SK-N-SH treated with all-trans-retinoic acid at 6 μM for 48 hours (cell line): Measurements from ENCODE around the gene ZNF384.

Source experiments
- ATAC-seq: fragments of 200-7000 bp; cut with Tn5 transposase; 3 replicates; pipeline ENCODE4 v1.9.1; 2020; ENCODE audit warnings: mild to moderate bottlenecking, moderate library complexity
- ARNTL ChIP-seq: fragments of 450-650 bp; formaldehyde crosslinking; IDR thresholded peaks from 2 replicates; pipeline ENCODE4 v1.5.0; 2020; ENCODE audit warnings: low read depth, mild to moderate bottlenecking, moderate library complexity, borderline replicate concordance
- BACH2 ChIP-seq: fragments of 250-450 bp; sonication (Bioruptor Pico); IDR thresholded peaks from 2 replicates; pipeline ENCODE4 v1.9.0; 2021; ENCODE audit warnings: mild to moderate bottlenecking, borderline replicate concordance
- CSDC2 ChIP-seq: fragments of 250-450 bp; sonication (Bioruptor Pico); IDR thresholded peaks from 2 replicates; pipeline ENCODE4 v1.5.0; 2020; ENCODE audit warnings: mild to moderate bottlenecking, moderate library complexity
- ESRRG ChIP-seq: fragments of 250-450 bp; sonication (Bioruptor Pico); IDR thresholded peaks from 2 replicates; pipeline ENCODE4 v1.6.1; 2021; ENCODE audit warnings: mild to moderate bottlenecking
- GLIS3 ChIP-seq: fragments of 250-450 bp; sonication (Bioruptor Pico); IDR thresholded peaks from 2 replicates; pipeline ENCODE4 v1.5.0; 2020; ENCODE audit warnings: mild to moderate bottlenecking, moderate library complexity
- ISL1 ChIP-seq: fragments of 250-450 bp; sonication (Bioruptor Pico); IDR thresholded peaks from 2 replicates; pipeline ENCODE4 v2.1.2; 2022; ENCODE audit warnings: mild to moderate bottlenecking, moderate library complexity
- OSR1 ChIP-seq: fragments of 250-450 bp; sonication (Bioruptor Pico); IDR thresholded peaks from 2 replicates; pipeline ENCODE4 v1.8.0; 2022; ENCODE audit warnings: moderate library complexity, mild to moderate bottlenecking, inconsistent platforms
- PATZ1 ChIP-seq: fragments of 250-450 bp; sonication (Bioruptor Pico); IDR thresholded peaks from 2 replicates; pipeline ENCODE4 v1.8.0; 2020; ENCODE audit warnings: mild to moderate bottlenecking, moderate library complexity, borderline replicate concordance
- PPARA ChIP-seq: fragments of 250-450 bp; sonication (Bioruptor Pico); IDR thresholded peaks from 2 replicates; pipeline ENCODE4 v1.5.0; 2020; ENCODE audit warnings: mild to moderate bottlenecking, borderline replicate concordance
- RARB ChIP-seq: fragments of 250-450 bp; sonication (Bioruptor Pico); IDR thresholded peaks from 2 replicates; pipeline ENCODE4 v1.8.0; 2021; ENCODE audit warnings: mild to moderate bottlenecking, moderate library complexity
- SNAI2 ChIP-seq: fragments of 250-450 bp; sonication (Bioruptor Pico); IDR thresholded peaks from 2 replicates; pipeline ENCODE4 v1.5.0; 2020; ENCODE audit warnings: mild to moderate bottlenecking, moderate library complexity
- TCF4 ChIP-seq: fragments of 250-450 bp; sonication (Bioruptor Pico); IDR thresholded peaks from 2 replicates; pipeline ENCODE4 v1.8.0; 2021; ENCODE audit warnings: mild to moderate bottlenecking, moderate library complexity, borderline replicate concordance
- TOX ChIP-seq: fragments of 250-450 bp; sonication (Bioruptor Pico); IDR thresholded peaks from 2 replicates; pipeline ENCODE4 v1.8.0; 2021; ENCODE audit warnings: mild to moderate bottlenecking, moderate library complexity, borderline replicate concordance
- ZC3H10 ChIP-seq: fragments of 250-450 bp; sonication (Bioruptor Pico); IDR thresholded peaks from 2 replicates; pipeline ENCODE4 v1.5.1; 2021; ENCODE audit warnings: mild to moderate bottlenecking, moderate library complexity
- ZFP3 ChIP-seq: fragments of 250-450 bp; sonication (Bioruptor Pico); IDR thresholded peaks from 2 replicates; pipeline ENCODE4 v1.5.0; 2020; ENCODE audit warnings: mild to moderate bottlenecking, moderate library complexity
- ZFP30 ChIP-seq: fragments of 450-650 bp; formaldehyde crosslinking; IDR thresholded peaks from 2 replicates; pipeline ENCODE4 v1.5.0; 2022; ENCODE audit warnings: mild to moderate bottlenecking, moderate library complexity
- ZNF565 ChIP-seq: fragments of 450-650 bp; formaldehyde crosslinking; conservative IDR thresholded peaks from 2 replicates; pipeline ENCODE4 v1.5.0; 2020; ENCODE audit warnings: low read depth, mild to moderate bottlenecking, moderate library complexity
- ZNF70 ChIP-seq: fragments of 450-650 bp; formaldehyde crosslinking; IDR thresholded peaks from 2 replicates; pipeline ENCODE4 v1.5.0; 2020; ENCODE audit warnings: mild to moderate bottlenecking, moderate library complexity
- ZNF8 ChIP-seq: fragments of 450-650 bp; formaldehyde crosslinking; IDR thresholded peaks from 2 replicates; pipeline ENCODE4 v1.5.0; 2020; ENCODE audit warnings: mild to moderate bottlenecking, moderate library complexity
- TF ChIP-seq, protein P1 (sequence below): fragments of 250-450 bp; sonication (Bioruptor Pico); IDR thresholded peaks from 2 replicates; pipeline ENCODE4 v1.8.0; 2021; ENCODE audit warnings: low read depth, mild to moderate bottlenecking, moderate library complexity, borderline replicate concordance
- TF ChIP-seq, protein P2 (sequence below): fragments of 250-450 bp; sonication (Bioruptor Pico); IDR thresholded peaks from 2 replicates; pipeline ENCODE4 v1.5.1; 2021; ENCODE audit warnings: mild to moderate bottlenecking, moderate library complexity
- TF ChIP-seq, protein P3 (sequence below): fragments of 250-450 bp; sonication (Bioruptor Pico); IDR thresholded peaks from 2 replicates; pipeline ENCODE4 v1.5.0; 2020; ENCODE audit warnings: mild to moderate bottlenecking, moderate library complexity
- TF ChIP-seq, protein P4 (sequence below): fragments of 250-450 bp; sonication (Bioruptor Pico); IDR thresholded peaks from 2 replicates; pipeline ENCODE4 v1.5.1; 2020; ENCODE audit warnings: low read depth, mild to moderate bottlenecking, moderate library complexity

ZNF384 gene

GRCh38 chr12:6725350-6725749 lies 36.2 kb upstream of the ZNF384 start:
- ATAC-seq = no peak
- TF ChIP-seq ZC3H10 (CRISPR knock-in tag) = no peak
- TF ChIP-seq ESRRG = no peak
- TF ChIP-seq ZNF8 (CRISPR knock-in tag) = no peak

DNA sequence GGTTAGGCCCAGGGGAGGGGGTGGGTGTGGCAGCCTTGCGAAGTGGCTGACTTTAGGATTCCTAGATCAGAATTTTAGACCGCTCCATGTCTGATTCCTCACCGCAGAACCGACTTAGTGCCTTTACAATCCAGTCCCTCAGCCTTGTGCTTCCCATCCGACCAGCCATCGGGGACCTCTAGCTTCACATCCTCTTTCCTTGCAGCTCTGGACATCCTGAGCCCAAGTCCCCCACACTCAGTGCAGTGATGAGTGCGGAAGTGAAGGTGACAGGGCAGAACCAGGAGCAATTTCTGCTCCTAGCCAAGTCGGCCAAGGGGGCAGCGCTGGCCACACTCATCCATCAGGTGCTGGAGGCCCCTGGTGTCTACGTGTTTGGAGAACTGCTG lies 35.2 kb upstream of the ZNF384 start:
- TF ChIP-seq ARNTL (CRISPR knock-in tag) = no peak
- TF ChIP-seq, protein P1, sequence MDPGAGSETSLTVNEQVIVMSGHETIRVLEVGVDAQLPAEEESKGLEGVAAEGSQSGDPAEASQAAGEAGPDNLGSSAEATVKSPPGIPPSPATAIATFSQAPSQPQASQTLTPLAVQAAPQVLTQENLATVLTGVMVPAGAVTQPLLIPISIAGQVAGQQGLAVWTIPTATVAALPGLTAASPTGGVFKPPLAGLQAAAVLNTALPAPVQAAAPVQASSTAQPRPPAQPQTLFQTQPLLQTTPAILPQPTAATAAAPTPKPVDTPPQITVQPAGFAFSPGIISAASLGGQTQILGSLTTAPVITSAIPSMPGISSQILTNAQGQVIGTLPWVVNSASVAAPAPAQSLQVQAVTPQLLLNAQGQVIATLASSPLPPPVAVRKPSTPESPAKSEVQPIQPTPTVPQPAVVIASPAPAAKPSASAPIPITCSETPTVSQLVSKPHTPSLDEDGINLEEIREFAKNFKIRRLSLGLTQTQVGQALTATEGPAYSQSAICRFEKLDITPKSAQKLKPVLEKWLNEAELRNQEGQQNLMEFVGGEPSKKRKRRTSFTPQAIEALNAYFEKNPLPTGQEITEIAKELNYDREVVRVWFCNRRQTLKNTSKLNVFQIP = no peak
- no peak for TF ChIP-seq ZNF565 (CRISPR knock-in tag)
- no peak for TF ChIP-seq ZFP3
- TF ChIP-seq ZNF8 (CRISPR knock-in tag) = no peak
- TF ChIP-seq ISL1 = no peak
- TF ChIP-seq, protein P2, sequence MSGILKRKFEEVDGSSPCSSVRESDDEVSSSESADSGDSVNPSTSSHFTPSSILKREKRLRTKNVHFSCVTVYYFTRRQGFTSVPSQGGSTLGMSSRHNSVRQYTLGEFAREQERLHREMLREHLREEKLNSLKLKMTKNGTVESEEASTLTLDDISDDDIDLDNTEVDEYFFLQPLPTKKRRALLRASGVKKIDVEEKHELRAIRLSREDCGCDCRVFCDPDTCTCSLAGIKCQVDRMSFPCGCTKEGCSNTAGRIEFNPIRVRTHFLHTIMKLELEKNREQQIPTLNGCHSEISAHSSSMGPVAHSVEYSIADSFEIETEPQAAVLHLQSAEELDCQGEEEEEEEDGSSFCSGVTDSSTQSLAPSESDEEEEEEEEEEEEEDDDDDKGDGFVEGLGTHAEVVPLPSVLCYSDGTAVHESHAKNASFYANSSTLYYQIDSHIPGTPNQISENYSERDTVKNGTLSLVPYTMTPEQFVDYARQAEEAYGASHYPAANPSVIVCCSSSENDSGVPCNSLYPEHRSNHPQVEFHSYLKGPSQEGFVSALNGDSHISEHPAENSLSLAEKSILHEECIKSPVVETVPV = no peak
- ATAC-seq = peak; percentile 43

- peak; percentile 98 for ATAC-seq
- TF ChIP-seq, protein P3, sequence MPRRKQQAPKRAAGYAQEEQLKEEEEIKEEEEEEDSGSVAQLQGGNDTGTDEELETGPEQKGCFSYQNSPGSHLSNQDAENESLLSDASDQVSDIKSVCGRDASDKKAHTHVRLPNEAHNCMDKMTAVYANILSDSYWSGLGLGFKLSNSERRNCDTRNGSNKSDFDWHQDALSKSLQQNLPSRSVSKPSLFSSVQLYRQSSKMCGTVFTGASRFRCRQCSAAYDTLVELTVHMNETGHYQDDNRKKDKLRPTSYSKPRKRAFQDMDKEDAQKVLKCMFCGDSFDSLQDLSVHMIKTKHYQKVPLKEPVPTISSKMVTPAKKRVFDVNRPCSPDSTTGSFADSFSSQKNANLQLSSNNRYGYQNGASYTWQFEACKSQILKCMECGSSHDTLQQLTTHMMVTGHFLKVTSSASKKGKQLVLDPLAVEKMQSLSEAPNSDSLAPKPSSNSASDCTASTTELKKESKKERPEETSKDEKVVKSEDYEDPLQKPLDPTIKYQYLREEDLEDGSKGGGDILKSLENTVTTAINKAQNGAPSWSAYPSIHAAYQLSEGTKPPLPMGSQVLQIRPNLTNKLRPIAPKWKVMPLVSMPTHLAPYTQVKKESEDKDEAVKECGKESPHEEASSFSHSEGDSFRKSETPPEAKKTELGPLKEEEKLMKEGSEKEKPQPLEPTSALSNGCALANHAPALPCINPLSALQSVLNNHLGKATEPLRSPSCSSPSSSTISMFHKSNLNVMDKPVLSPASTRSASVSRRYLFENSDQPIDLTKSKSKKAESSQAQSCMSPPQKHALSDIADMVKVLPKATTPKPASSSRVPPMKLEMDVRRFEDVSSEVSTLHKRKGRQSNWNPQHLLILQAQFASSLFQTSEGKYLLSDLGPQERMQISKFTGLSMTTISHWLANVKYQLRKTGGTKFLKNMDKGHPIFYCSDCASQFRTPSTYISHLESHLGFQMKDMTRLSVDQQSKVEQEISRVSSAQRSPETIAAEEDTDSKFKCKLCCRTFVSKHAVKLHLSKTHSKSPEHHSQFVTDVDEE (CRISPR knock-in tag) = peak; percentile 67
- no peak for TF ChIP-seq ZC3H10 (CRISPR knock-in tag)
- TF ChIP-seq CSDC2 (CRISPR knock-in tag) = peak; percentile 55; the same call in 1 of the 2 replicates
- TF ChIP-seq, protein P1 = no peak
- no peak for TF ChIP-seq BACH2
- TF ChIP-seq, protein P2 = no peak
- no peak for TF ChIP-seq ZFP3
- TF ChIP-seq ZFP30 (CRISPR knock-in tag) = no peak
- TF ChIP-seq ISL1 = no peak
- no peak for TF ChIP-seq SNAI2 (CRISPR knock-in tag)
- TF ChIP-seq TOX = no peak
- no peak for TF ChIP-seq ESRRG
- TF ChIP-seq ZNF8 (CRISPR knock-in tag) = 0 out of 2 replicates have a peak, but pooled peaks have one; percentile 5
- TF ChIP-seq RARB (CRISPR knock-in tag) = no peak
- TF ChIP-seq OSR1 (CRISPR knock-in tag) = no peak
- no peak; the same call in 1 of the 2 replicates for TF ChIP-seq TCF4
- peak; percentile 41; the same call in 1 of the 2 replicates for TF ChIP-seq PATZ1 (CRISPR knock-in tag)
- no peak for TF ChIP-seq PPARA (CRISPR knock-in tag)
- TF ChIP-seq ZNF70 (CRISPR knock-in tag) = no peak
- TF ChIP-seq ZNF565 (CRISPR knock-in tag) = no peak
- TF ChIP-seq, protein P4, sequence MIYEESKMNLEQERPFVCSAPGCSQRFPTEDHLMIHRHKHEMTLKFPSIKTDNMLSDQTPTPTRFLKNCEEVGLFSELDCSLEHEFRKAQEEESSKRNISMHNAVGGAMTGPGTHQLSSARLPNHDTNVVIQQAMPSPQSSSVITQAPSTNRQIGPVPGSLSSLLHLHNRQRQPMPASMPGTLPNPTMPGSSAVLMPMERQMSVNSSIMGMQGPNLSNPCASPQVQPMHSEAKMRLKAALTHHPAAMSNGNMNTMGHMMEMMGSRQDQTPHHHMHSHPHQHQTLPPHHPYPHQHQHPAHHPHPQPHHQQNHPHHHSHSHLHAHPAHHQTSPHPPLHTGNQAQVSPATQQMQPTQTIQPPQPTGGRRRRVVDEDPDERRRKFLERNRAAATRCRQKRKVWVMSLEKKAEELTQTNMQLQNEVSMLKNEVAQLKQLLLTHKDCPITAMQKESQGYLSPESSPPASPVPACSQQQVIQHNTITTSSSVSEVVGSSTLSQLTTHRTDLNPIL (CRISPR knock-in tag) = no peak
- no peak for TF ChIP-seq ARNTL (CRISPR knock-in tag)
- no peak for TF ChIP-seq GLIS3
Measured at GRCh38 chr12:6723607-6724408, 34.6 kb upstream of the ZNF384 start, which contains the start of gene COPS7A. COPS7A (plus strand) TSS chr12:6724046; CDS start chr12:6724657, 611 bp downstream.
